ENCODE results near the gene NTNG1.

The NTNG1 gene

GRCh38 chr1:107526524-107527198 lies 385.8 kb downstream of the NTNG1 start:
- no peak for DNase-seq

DNA sequence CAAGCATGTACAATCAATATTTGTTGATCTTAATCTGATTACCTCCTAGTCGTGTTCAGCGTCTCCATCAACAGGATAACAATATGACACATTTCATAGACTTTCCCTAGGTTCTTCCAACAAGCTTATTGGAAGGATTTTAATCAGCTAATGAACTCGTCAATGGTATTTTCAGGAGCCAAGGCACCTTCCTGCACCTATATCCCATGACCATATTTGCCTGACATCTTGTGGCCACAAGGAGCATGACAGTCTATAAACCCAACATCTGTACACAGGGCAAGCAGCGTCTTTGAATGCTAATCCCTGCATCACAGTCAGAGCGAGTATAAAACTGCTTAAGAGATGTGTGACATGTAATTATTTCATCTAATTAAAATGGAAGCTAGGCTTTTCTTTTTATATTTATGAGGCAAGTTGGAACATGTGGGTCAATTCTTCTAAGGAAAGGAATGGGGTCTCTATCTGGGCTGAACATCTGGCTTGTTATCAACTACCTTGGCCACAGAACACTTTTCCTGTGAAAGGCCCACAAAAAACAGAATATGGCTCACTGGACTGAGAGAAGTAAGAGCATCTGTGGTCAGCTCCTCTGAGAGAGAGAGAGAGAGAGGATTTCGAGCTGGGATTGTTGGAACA lies 388.8 kb downstream of the NTNG1 start:
- no peak for DNase-seq

DNA sequence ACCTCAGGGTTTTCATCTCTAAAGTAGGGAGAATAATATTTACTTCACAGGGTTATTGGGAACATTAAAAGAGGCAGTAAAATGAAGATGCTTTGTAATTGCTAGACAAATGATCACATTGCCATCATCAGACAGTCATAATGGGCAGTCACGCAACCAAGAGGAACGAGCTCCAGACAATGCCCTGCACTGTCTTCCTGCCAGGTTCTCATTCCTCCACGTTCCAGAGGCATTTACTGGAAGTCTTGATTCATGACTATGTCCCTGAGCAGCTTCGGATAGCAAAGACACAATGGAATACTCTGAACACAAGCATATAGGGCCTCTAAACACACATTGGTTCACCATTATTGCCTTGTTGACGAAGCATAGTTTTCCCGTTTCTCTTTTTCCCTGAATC lies 389.7 kb downstream of the NTNG1 start:
- no peak for DNase-seq

DNA sequence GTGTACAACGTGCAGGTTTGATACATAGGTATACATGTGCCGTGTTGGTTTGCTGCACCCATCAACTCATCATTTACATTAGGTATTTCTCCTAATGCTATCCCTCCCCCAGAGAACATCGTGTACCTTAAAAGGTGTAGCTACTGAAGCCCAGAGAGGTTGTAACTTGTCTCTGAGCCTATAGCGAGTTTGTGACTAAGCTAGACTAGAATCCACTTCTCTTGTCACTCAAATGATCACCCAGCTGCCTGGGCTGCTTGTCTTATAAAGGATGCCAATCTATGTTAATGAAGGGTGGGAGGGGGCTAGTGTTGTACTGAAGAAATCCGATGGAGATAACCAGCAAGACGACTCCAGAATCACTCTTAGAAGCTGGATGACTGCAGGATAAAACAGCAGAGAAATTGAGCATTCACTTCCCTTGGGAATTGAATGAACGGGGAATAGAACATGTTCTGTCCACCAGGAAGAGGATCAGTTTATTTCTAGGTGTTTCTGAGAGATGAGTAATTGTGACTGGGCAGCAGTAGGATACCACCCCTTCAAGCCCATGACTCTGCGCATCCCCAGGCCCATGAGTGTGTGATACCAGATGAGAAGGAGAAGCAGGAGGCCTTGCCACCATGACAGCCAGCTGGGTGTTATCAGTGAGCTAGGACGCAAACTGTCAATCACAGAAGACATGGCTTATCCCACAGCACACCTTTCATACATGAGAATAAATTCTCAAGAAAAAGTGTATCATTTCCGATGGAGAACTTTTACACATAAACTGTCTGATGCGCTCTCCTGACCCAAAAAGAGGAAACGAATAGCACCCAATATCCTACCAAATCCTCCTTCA lies 390.4 kb downstream of the NTNG1 start:
- no peak for DNase-seq

DNA sequence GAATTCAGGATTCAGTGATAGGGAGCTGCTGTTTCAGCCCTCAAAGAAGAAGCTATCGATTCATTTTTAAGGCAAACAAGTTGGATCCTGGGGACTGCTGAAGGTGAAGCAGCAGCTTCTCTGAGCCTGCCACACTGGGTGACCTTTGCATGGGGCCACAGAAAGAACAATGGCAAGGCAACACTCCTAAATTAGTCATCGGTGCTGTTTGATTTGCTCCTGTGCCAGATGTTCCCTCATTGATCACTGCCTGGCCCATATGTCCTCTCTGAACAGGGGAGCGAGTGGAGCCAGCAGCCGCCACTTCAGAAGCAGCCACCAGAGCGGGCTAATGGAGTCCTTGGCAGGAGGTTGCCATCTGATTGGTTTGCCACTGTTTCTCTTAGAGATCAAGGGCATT lies 391.5 kb downstream of the NTNG1 start:
- DNase-seq, result no peak

Measured in activated CD4-positive, alpha-beta T cell treated with anti-CD3 and anti-CD28 coated beads for 1 hour (primary cell).